Keratinocyte (primary cell): ENCODE data around the gene INAVA. TPM values are rescaled to one million over a fixed set of nuclear protein-coding genes. Genes with fewer than 3 reads are reported as not detected.

Source experiments
- DNase-seq: peaks from one replicate; pipeline ENCODE4 v3.0.0-alpha.2; 2011; ENCODE audit warnings: low read depth, missing footprints, low spot score
- FAIRE-seq: peaks from 2 replicates; lab custom pipeline; 2011; peaks lifted over from hg19 to GRCh38; lab: Jason Lieb, UNC
- H2AFZ ChIP-seq: 2 replicates; pipeline ENCODE4 v1.6.0; 2012; ENCODE audit warnings: low read length, control low read depth, inconsistent platforms; ENCODE audit not compliant: control insufficient read depth
- H3K27ac ChIP-seq: 2 replicates; pipeline ENCODE4 v1.5.1; 2011; ENCODE audit warnings: low read length; ENCODE audit not compliant: control insufficient read depth, insufficient read depth
- H3K27me3 ChIP-seq: 3 replicates; pipeline ENCODE4 v1.6.0; 2011; ENCODE audit warnings: low read length; ENCODE audit not compliant: control insufficient read depth, insufficient read depth; ENCODE audit errors: extremely low read depth
- H3K36me3 ChIP-seq, 2 experiments: 2 replicates in 1 of 2; 3 replicates in 1 of 2; pipeline ENCODE4 v1.5.1; 2011; ENCODE audit warnings: low read length in 2 of 2, mild to moderate bottlenecking in 1 of 2; ENCODE audit not compliant: control insufficient read depth in 2 of 2, insufficient read depth in 2 of 2; ENCODE audit errors: extremely low read depth in 1 of 2
- H3K4me1 ChIP-seq: 3 replicates; pipeline ENCODE4 v1.5.1; 2011; ENCODE audit warnings: low read length; ENCODE audit not compliant: control insufficient read depth, insufficient read depth; ENCODE audit errors: extremely low read depth
- H3K4me2 ChIP-seq: 3 replicates; pipeline ENCODE4 v1.6.0; 2011; ENCODE audit warnings: low read depth, low read length; ENCODE audit not compliant: control insufficient read depth, insufficient read depth; ENCODE audit errors: extremely low read depth
- H3K4me3 ChIP-seq, 3 experiments: fragments of 200-600 bp in 1 of 3; sonication (generic) in 1 of 3; 2 replicates in 2 of 3; 3 replicates in 1 of 3; pipeline ENCODE4 v1.5.1; 2011 to 2016; ENCODE audit warnings: low read length in 3 of 3, mild to moderate bottlenecking in 3 of 3, control low read depth in 2 of 3, inconsistent platforms in 1 of 3, low read depth in 1 of 3, mixed read lengths in 1 of 3, mixed run types in 1 of 3, moderate library complexity in 1 of 3; ENCODE audit not compliant: control insufficient read depth in 2 of 3, insufficient read depth in 2 of 3; ENCODE audit errors: extremely low read depth in 1 of 3
- H3K79me2 ChIP-seq: 2 replicates; pipeline ENCODE4 v1.6.0; 2012; ENCODE audit warnings: low read length; ENCODE audit not compliant: control insufficient read depth, insufficient read depth
- H3K9ac ChIP-seq: 3 replicates; pipeline ENCODE4 v1.6.0; 2011; ENCODE audit warnings: low read length; ENCODE audit not compliant: control insufficient read depth, insufficient read depth; ENCODE audit errors: extremely low read depth
- H3K9me1 ChIP-seq: 3 replicates; pipeline ENCODE4 v1.6.0; 2011; ENCODE audit warnings: low read length; ENCODE audit not compliant: control insufficient read depth, insufficient read depth; ENCODE audit errors: extremely low read depth
- H3K9me3 ChIP-seq: 2 replicates; pipeline ENCODE4 v1.5.1; 2012; ENCODE audit warnings: low read depth, low read length; ENCODE audit not compliant: control insufficient read depth
- H4K20me1 ChIP-seq: 3 replicates; pipeline ENCODE4 v1.6.0; 2011; ENCODE audit warnings: low read length; ENCODE audit not compliant: control insufficient read depth, insufficient read depth; ENCODE audit errors: extremely low read depth
- CTCF ChIP-seq, 3 experiments: IDR thresholded peaks in 1 of 3; conservative IDR thresholded peaks in 1 of 3; optimal IDR thresholded peaks in 1 of 3; 2 replicates in 2 of 3; 3 replicates in 1 of 3; pipeline versions ENCODE3 to v1.5.1; 2011; ENCODE audit warnings: low read length in 3 of 3, mild to moderate bottlenecking in 3 of 3, moderate library complexity in 2 of 3, control low read depth in 1 of 3, inconsistent platforms in 1 of 3; ENCODE audit not compliant: insufficient read depth in 2 of 3; ENCODE audit errors: extremely low read depth in 1 of 3
- EZH2 ChIP-seq: IDR thresholded peaks from one replicate; pipeline ENCODE4 v1.6.1; 2012; ENCODE audit warnings: inconsistent platforms, mild to moderate bottlenecking, low read length, moderate library complexity
- dilution Hi-C: fragments of 300-500 bp; cut with MboI; formaldehyde crosslinking; loops from one replicate; pipeline ENCODE4 v1.7.0; 2020; ENCODE audit warnings: low sequenced_read_pairs; ENCODE audit not compliant: extremely low pct_ligation_motif_present
- polyA plus RNA-seq, 5 experiments: library from polyadenylated mRNA; depleted of rRNA in 3 of 5; stranded (reverse) in 3 of 5; stranded (forward) in 1 of 5; unstranded in 1 of 5; fragments of >200 nt; gene quantifications; 1 replicate in 1 of 5; 2 replicates in 3 of 5; 3 replicates in 1 of 5; pipeline versions ENCODE4 v1.2.1 to v1.2.3, GENCODE V29; 2011 to 2012; ENCODE audit warnings: missing spikeins in 2 of 5, low read depth in 1 of 5, low replicate concordance in 1 of 5

Gene INAVA
- polyA plus RNA-seq, 1 donor (not counting 4 experiments of a cell fraction or from before 2014, with no cell fraction given), result 12.5 TPM

GRCh38 chr1:200850554-200850953, 44.1 kb upstream of the INAVA start:
- no peaks in the 10 kb centered on the region for H3K9me3 ChIP-seq
- TF ChIP-seq EZH2 (no peak), CTCF (optimal IDR thresholded peaks at IDR 0.05 in 1 of 3, IDR thresholded peaks at IDR 0.05 in 1 of 3, conservative IDR thresholded peaks at IDR 0.05 in 1 of 3; ENCODE audit: extremely low read depth in 1 of 3, insufficient read depth in 2 of 3, low read length in 3 of 3) (no peak)
- no peaks in the 10 kb centered on the region for H3K79me2 ChIP-seq
- no peaks in the 10 kb centered on the region for H3K9me1 ChIP-seq
- no peak overlapping the region for H3K4me3 ChIP-seq
- no peak overlapping the region for H3K9ac ChIP-seq
- no peak for FAIRE-seq
- dilution Hi-C loops, result no loop called here
- DNase-seq, result no peak
- no peaks in the 10 kb centered on the region for H4K20me1 ChIP-seq
- no peak overlapping the region for H2AFZ ChIP-seq
- H3K4me2 ChIP-seq, result no peak overlapping the region
- H3K36me3 ChIP-seq, result peaks cover 38 to 59% of the 10 kb centered on the region in 2 experiments
- H3K27ac ChIP-seq, result no peak overlapping the region
- H3K27me3 ChIP-seq, result no peaks in the 10 kb centered on the region
- no peaks in the 10 kb centered on the region for H3K4me1 ChIP-seq

GRCh38 chr1:200856716-200857357, 37.9 kb upstream of the INAVA start:
- Histone ChIP-seq H3K4me2 (no peak overlapping the region), H3K27ac (no peak overlapping the region), H3K36me3 (peaks cover 20 to 28% of the 10 kb centered on the region in 2 experiments), H3K27me3 (no peaks in the 10 kb centered on the region), H3K9ac (no peak overlapping the region), H3K79me2 (no peaks in the 10 kb centered on the region), H2AFZ (no peak overlapping the region), H3K4me1 (no peaks in the 10 kb centered on the region), H3K9me3 (no peaks in the 10 kb centered on the region), H4K20me1 (no peaks in the 10 kb centered on the region), H3K9me1 (no peaks in the 10 kb centered on the region), H3K4me3 (no peak overlapping the region)
- no peak for DNase-seq
- TF ChIP-seq CTCF (optimal IDR thresholded peaks at IDR 0.05 in 1 of 3, IDR thresholded peaks at IDR 0.05 in 1 of 3, conservative IDR thresholded peaks at IDR 0.05 in 1 of 3; ENCODE audit: extremely low read depth in 1 of 3, insufficient read depth in 2 of 3, low read length in 3 of 3) (no peak), EZH2 (no peak)
- no peak for FAIRE-seq
- dilution Hi-C loops, result no loop called here
